GDM1 (cell line): ENCODE measurements around the gene GALNT18.

Experiments used
- DNase-seq: peaks from one replicate; lab custom pipeline; 2025; lab: John Stamatoyannopoulos, UW

GALNT18 gene

GRCh38 chr11:11621573-11622339 is at the start of gene GALNT18:
Gene GALNT18 (minus strand): TSS chr11:11622005.
- DNase-seq = peak; percentile 86

DNA sequence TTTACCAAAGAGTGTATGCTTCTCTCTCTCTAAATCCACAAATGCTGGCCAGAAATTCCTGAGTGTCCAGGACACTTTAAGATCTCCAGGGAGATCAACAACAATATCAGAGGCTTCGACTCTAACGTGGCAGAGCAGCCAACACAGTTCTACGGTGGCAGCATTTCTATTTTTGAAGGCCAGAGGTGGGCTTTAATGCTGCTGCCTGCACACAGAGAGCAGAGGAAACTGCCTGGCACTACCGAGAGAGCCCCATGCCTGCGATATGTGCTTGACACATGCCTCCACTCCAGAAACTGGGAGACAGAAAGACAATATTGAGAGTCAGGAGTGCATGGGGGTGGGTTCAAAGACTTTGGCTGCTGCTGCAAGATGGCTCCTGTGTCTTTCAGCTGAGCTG is 48.8 kb upstream of the GALNT18 start:
- DNase-seq = no peak

DNA sequence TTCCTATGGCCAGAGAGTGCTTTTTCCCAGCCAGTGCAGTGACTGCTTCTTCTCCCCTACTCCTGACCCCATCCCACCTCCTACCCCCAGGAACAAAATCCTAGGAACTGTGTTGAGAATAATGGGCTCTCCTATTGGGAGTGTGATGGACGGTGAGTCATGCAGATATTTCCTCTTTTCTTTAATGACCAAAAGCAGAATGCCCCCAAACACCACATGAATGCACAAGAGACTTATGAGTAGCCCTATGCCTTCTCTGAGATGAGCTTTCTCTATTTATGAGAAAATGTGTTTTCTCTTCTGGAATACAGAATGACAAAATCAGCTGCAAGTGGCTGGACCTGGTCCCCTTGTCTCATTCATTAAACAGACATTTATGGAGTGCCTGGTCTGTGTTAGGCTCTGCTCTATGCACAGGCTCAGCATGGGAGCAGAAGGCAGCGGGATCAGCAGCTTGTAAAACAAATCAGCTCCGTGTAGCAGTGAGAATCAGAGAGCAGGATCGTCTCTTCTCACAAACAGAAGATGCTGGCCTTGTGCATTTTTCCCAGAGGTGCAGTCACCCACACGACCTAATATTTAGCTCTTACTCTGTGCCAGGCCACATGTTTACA is 47.5 kb upstream of the GALNT18 start:
- no peak for DNase-seq

- no peak for DNase-seq
Observed at GRCh38 chr11:11668781-11669180, 47.0 kb upstream of the GALNT18 start.

- no peak for DNase-seq
Observed at GRCh38 chr11:11668274-11668673, 46.5 kb upstream of the GALNT18 start.

- DNase-seq = peak; percentile 6
Observed at GRCh38 chr11:11667056-11667455, 45.3 kb upstream of the GALNT18 start.

- DNase-seq = no peak
Observed at GRCh38 chr11:11665407-11665806, 43.6 kb upstream of the GALNT18 start.

DNA sequence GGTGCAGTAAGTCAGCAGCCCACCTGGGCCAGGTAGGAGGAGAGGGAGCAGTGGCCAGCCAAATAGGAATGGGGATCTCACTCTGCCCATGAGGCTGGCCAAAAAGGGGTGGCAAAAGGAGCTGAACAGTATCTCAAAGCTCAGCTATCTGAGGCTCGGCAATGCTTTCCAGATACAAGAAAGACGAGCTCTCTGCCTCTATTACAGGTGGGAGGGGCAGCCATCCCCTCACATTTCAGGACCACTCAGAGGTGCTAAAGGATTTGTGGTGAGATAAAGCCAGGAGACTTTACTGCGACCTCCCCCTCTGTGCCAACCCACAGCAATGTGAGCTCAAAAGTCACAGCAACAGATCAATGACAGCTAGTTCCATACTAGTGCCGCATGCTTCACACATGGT is 42.1 kb upstream of the GALNT18 start:
- DNase-seq = no peak

DNA sequence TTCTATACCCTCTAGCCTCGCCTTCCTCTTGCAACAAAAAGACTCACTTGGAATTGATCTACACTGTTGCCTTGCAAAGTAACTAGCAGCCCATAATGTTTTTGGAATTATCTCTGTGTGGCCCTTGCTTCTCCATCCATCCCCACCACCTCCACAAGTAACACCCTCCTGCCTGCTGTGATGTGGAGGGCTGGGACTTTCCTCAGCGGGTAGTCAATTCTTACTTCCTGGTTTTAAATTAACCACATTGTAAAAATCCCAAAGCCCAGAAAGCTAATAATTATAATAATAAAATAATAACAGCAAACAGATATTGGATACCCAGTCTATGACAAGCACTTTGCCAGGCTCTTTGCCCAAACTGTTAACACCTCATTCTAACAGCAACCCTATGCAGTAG is 40.8 kb upstream of the GALNT18 start:
- DNase-seq = no peak

DNA sequence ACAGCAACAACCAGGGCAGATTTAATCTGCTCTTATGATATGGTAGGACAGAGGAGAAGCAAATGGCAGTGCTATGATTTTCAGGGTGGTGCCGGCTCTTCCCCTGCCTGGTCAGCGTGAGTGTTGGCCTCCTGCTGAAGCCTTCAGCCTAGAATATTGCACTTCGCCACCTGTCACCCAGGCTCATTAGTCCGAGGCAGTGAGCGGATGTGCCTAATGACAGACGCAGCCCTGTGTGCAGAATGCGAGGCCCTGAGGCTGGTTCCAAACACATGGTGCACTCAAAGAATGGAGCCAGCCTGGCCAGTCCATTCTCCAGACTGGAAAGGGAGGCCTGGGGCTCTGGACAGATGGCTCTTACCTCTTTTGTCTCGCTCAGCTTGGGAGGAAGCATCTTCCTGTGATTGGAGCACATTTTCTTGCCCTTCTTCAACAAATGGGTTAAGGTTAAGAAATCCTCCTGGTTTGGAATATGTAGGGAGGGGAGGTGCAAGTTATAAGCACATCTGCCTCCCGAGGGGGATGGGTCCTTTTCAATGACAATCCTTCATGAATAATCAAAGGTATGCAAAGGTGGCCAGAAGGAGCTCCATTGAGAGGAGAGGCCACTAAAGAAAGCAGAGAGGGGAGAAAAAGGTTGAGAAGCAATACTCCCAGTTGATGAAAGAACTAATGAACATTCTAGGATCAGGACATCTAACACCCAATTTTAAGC is 39.7 kb upstream of the GALNT18 start:
- no peak for DNase-seq

GRCh38 chr11:11660363-11660740 is 38.5 kb upstream of the GALNT18 start:
- DNase-seq = no peak

- DNase-seq = no peak
Observed at GRCh38 chr11:11659567-11660362, 38.0 kb upstream of the GALNT18 start.

DNA sequence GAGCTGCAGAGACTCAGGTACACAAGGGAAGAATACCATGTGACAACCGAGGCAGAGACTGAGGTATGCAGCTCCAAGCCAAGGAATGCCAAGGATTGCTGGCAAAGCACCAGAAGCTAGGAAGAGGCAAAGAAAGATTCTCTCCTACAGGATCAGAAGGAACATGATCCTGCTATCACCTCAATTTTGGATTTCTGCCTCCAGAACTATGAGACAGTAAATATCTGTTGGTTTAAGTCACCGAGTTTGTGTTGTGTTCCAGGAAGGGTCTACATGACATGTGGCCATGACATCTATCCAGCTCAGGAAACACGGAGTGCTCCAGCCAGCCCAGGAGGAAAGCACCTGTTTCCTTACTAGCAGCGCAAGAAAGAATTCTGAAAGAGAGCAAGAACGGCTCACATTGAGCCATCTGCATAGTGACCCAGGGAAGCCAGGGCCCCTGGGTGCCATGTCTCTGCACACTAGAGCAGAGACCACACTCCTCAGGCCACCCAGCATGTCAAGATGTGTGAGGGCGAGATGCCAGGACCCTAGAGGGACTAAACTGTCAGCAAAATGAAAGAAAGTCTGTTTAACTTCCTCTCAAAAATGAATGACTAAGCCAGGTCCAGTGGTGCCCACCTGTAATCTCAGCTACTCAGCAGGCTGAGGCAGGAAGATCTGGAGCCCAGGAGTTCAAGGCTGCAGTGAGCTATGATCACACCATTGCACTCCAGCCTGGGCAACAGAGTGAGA is 35.6 kb upstream of the GALNT18 start:
- no peak for DNase-seq

GRCh38 chr11:11641581-11641980 is 19.8 kb upstream of the GALNT18 start:
- no peak for DNase-seq

GRCh38 chr11:11640996-11641395 is 19.2 kb upstream of the GALNT18 start:
- DNase-seq = no peak

DNA sequence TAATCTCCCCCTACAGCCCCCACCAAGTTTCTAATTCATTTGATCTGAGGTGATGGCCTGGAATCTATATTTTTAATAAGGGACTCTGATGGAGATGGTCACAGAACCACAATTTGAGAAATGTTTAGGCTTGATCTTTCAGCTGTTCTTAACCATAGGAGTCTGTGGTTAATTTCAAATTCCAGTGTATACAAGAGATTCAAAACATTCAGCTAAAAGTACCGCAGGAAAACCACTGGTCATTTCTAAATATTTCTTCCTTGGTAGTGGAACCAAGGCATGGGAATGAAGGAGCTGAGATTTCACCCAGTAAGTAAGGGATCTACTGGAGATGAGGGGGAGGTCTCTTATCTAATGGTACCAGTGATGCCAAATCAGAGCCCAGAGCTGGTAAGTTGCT is 18.3 kb upstream of the GALNT18 start:
- no peak for DNase-seq

- DNase-seq = no peak
Observed at GRCh38 chr11:11636671-11637070, 14.9 kb upstream of the GALNT18 start.

GRCh38 chr11:11635443-11635842 is 13.6 kb upstream of the GALNT18 start:
- DNase-seq = no peak

- DNase-seq = no peak
Observed at GRCh38 chr11:11629368-11629767, 7.6 kb upstream of the GALNT18 start.

DNA sequence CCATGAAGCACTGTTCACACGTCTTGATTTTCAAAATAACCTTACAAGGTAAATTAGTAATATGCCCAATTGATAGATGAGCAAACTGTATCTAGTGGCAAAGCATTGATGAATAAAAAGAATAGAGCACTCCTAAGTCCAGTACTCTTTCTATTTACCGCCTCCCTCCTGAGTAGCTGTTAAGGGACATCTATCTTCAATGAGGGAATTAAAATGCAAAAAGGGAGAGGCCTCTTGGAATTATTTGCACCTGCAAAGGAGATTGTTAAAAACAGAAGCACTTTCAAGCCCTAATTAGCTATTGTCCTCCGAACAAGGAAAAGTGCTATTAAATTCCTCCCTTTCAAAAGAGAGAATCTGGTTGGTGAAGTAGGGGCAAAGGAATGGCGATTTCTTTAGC is 6.8 kb upstream of the GALNT18 start:
- DNase-seq = no peak

GRCh38 chr11:11626128-11626527 is 4.3 kb upstream of the GALNT18 start:
- no peak for DNase-seq

DNA sequence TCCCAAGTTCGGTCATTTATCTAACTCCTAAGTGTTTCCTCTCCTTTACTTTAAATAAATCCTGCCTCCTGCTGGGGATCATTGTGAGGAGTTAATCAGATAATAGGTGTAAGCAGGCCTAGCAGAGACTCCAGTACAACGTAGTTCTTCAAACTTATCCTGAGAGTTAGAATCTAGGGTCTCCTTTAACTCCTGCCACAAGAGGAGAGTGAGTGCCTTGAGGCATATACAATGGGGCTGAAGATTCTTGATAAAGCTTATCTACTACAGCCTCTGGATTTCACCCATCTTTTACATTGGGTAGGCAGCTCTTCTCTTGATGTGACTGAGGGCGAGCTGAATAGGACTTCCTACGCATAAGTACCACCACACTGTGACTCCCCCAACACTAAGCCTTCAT is 3.1 kb upstream of the GALNT18 start:
- no peak for DNase-seq
